Liver (tissue), 9 donors: Measurements from ENCODE around the gene ABHD16B. TPM values are rescaled to one million over a fixed set of nuclear protein-coding genes. Genes with fewer than 3 reads are reported as not detected.

Source experiments
- DNase-seq: peaks from one replicate; pipeline ENCODE4 v3.0.0-alpha.2; 2017; ENCODE audit warnings: low spot score
- H3K27ac ChIP-seq, 2 donors: one replicate each; pipeline ENCODE4 v1.7.0; 2013; ENCODE audit warnings: inconsistent platforms in 2 of 2, low read length in 2 of 2, control low read depth in 1 of 2, low read depth in 1 of 2, mild to moderate bottlenecking in 1 of 2
- H3K27me3 ChIP-seq, 4 donors: one replicate each; pipeline versions ENCODE4 v1.6.1 to v1.7.0; 2013; ENCODE audit warnings: low read length in 3 of 4, inconsistent platforms in 1 of 4, mild to moderate bottlenecking in 1 of 4, moderate library complexity in 1 of 4; ENCODE audit not compliant: control insufficient read depth in 4 of 4, insufficient read depth in 4 of 4
- H3K36me3 ChIP-seq, 4 donors: one replicate each; pipeline versions ENCODE4 v1.6.1 to v1.7.0; 2013; ENCODE audit warnings: low read length in 3 of 4, mild to moderate bottlenecking in 3 of 4, low read depth in 1 of 4, moderate library complexity in 1 of 4; ENCODE audit not compliant: control insufficient read depth in 4 of 4, insufficient read depth in 3 of 4
- H3K4me1 ChIP-seq, 4 donors: one replicate each; pipeline versions ENCODE4 v1.6.1 to v1.7.0; 2013; ENCODE audit warnings: low read length in 3 of 4, mild to moderate bottlenecking in 3 of 4, moderate library complexity in 1 of 4; ENCODE audit not compliant: control insufficient read depth in 4 of 4, insufficient read depth in 4 of 4
- H3K4me3 ChIP-seq, 3 donors: one replicate each; pipeline versions ENCODE4 v1.6.1 to v1.7.0; 2013; ENCODE audit warnings: low read length in 3 of 3, control low read depth in 1 of 3, low read depth in 1 of 3, mild to moderate bottlenecking in 1 of 3
- H3K9ac ChIP-seq, 2 donors: one replicate each; pipeline ENCODE4 v1.7.0; 2013; ENCODE audit warnings: low read length in 2 of 2, mild to moderate bottlenecking in 2 of 2, moderate library complexity in 2 of 2, control low read depth in 1 of 2, low read depth in 1 of 2
- H3K9me3 ChIP-seq, 4 donors: one replicate each; pipeline versions ENCODE4 v1.6.1 to v1.7.0; 2013; ENCODE audit warnings: low read length in 3 of 4; ENCODE audit not compliant: control insufficient read depth in 4 of 4
- CTCF ChIP-seq: fragments of 150-350 bp; IDR thresholded peaks from 2 replicates; pipeline ENCODE4 v1.5.1; 2017; ENCODE audit warnings: improper control_type of control experiment, low read depth, low read length; ENCODE audit not compliant: missing input control
- EGR1 ChIP-seq, 2 donors: IDR thresholded peaks; 2 replicates each; pipeline ENCODE4 v1.6.1; 2016 to 2018; ENCODE audit warnings: antibody characterized with exemption in 2 of 2, low read depth in 2 of 2
- FOXA1 ChIP-seq: IDR thresholded peaks from 2 replicates; pipeline ENCODE4 v1.6.1; 2016; ENCODE audit warnings: antibody characterized with exemption
- FOXA2 ChIP-seq: IDR thresholded peaks from 2 replicates; pipeline ENCODE4 v1.6.1; 2016; ENCODE audit warnings: antibody characterized with exemption
- GABPA ChIP-seq, 2 donors: IDR thresholded peaks in 1 of 2; conservative IDR thresholded peaks in 1 of 2; 2 replicates each; pipeline ENCODE4 v1.6.1; 2016; ENCODE audit warnings: antibody characterized with exemption in 2 of 2, mild to moderate bottlenecking in 1 of 2, moderate library complexity in 1 of 2
- HNF4A ChIP-seq, 2 donors: conservative IDR thresholded peaks; 2 replicates each; pipeline ENCODE4 v1.6.1; 2016; ENCODE audit warnings: antibody characterized with exemption in 2 of 2, mild to moderate bottlenecking in 2 of 2
- HNF4G ChIP-seq: IDR thresholded peaks from 2 replicates; pipeline ENCODE4 v1.6.1; 2016; ENCODE audit warnings: antibody characterized with exemption
- JUND ChIP-seq, 2 donors: IDR thresholded peaks; 2 replicates each; pipeline ENCODE4 v1.6.1; 2016; ENCODE audit warnings: antibody characterized with exemption in 2 of 2
- REST ChIP-seq: IDR thresholded peaks from 2 replicates; pipeline ENCODE4 v1.6.1; 2016; ENCODE audit warnings: antibody characterized with exemption, mild to moderate bottlenecking
- RXRA ChIP-seq, 2 donors: IDR thresholded peaks; 2 replicates each; pipeline ENCODE4 v1.6.1; 2017 to 2018; ENCODE audit warnings: antibody characterized with exemption in 2 of 2, mild to moderate bottlenecking in 1 of 2
- SP1 ChIP-seq: IDR thresholded peaks from 2 replicates; pipeline ENCODE4 v1.6.1; 2018; ENCODE audit warnings: antibody characterized with exemption, mild to moderate bottlenecking
- TAF1 ChIP-seq: conservative IDR thresholded peaks from 2 replicates; pipeline ENCODE4 v1.6.1; 2016; ENCODE audit warnings: antibody characterized with exemption, mild to moderate bottlenecking
- YY1 ChIP-seq: IDR thresholded peaks from 2 replicates; pipeline ENCODE4 v1.6.1; 2016; ENCODE audit warnings: antibody characterized with exemption, mild to moderate bottlenecking
- ZBTB33 ChIP-seq: IDR thresholded peaks from 2 replicates; pipeline ENCODE4 v1.6.1; 2016; ENCODE audit warnings: antibody characterized with exemption
- WGBS: extraction: QIAGEN DNeasy Blood & Tissue Kit; methylation state at CpG from one replicate; pipeline ENCODE4 v1.1.7; 2013; 5-methylcytosine and 5-hydroxymethylcytosine counted together
- polyA plus RNA-seq, 2 donors: library from polyadenylated mRNA; stranded (reverse) in 1 of 2; unstranded in 1 of 2; fragments of 200-250 nt in 1 of 2; fragments of >200 nt in 1 of 2; fragmentation: Nextera tagmentation in 1 of 2; extraction: Ambion mirVana in 1 of 2; gene quantifications; one replicate each; pipeline versions ENCODE4 v1.2.1 to v1.2.3, GENCODE V29; 2013 to 2015
- total RNA-seq, 2 donors: library from RNA; depleted of rRNA; stranded (reverse); fragments of >200 nt; gene quantifications; one replicate each; pipeline ENCODE4 v1.2.3, GENCODE V29; 2014
- TF ChIP-seq, protein P1 (sequence below): IDR thresholded peaks from 2 replicates; pipeline ENCODE4 v1.6.1; 2016; ENCODE audit warnings: antibody characterized with exemption
- donor health status: healthy.
- donor health status: healthy.
- donor health status: healthy.
- donor health status: healthy.
- donor health status: healthy.

Gene ABHD16B
- total and polyA plus RNA-seq, 4 donors: 0.10 TPM; not detected in 3

GRCh38 chr20:63840405-63840828 is 20.9 kb upstream of the ABHD16B start:
- Histone ChIP-seq H3K9ac (no peak overlapping the region), H3K27me3 (peaks cover 0 to 5% (median 0%) of the 10 kb centered on the region in 4 donors), H3K4me1 (peaks cover 0 to 3% (median 0%) of the 10 kb centered on the region in 4 donors), H3K36me3 (no peaks in the 10 kb centered on the region), H3K9me3 (no peaks in the 10 kb centered on the region), H3K4me3 (no peak overlapping the region), H3K27ac (no peak overlapping the region)
- no peak for TF ChIP-seq HNF4A (conservative IDR thresholded peaks at IDR 0.05)
- TF ChIP-seq JUND (IDR thresholded peaks at IDR 0.05): no peak
- TF ChIP-seq HNF4G: no peak
- TF ChIP-seq SP1: no peak
- 91% methylated on average over 11 of the region's 11 CpGs for WGBS
- no peak for DNase-seq

- Histone ChIP-seq H3K4me3 (no peak overlapping the region), H3K4me1 (peaks cover 0 to 9% (median 3%) of the 10 kb centered on the region in 4 donors), H3K9me3 (no peaks in the 10 kb centered on the region), H3K27ac (no peak overlapping the region), H3K9ac (no peak overlapping the region), H3K27me3 (peaks cover 0 to 10% (median 1%) of the 10 kb centered on the region in 4 donors), H3K36me3 (no peaks in the 10 kb centered on the region)
- TF ChIP-seq HNF4G (no peak), SP1 (no peak), EGR1 (IDR thresholded peaks at IDR 0.05; ENCODE audit: low read depth in 2 of 2) (no peak), CTCF (no peak), JUND (IDR thresholded peaks at IDR 0.05) (no peak), RXRA (IDR thresholded peaks at IDR 0.05) (no peak), TAF1 (no peak), FOXA2 (no peak), ZBTB33 (no peak), YY1 (no peak), HNF4A (conservative IDR thresholded peaks at IDR 0.05) (no peak), FOXA1 (no peak), GABPA (IDR thresholded peaks at IDR 0.05 in 1 of 2, conservative IDR thresholded peaks at IDR 0.05 in 1 of 2) (no peak), REST (no peak)
- TF ChIP-seq, protein P1, sequence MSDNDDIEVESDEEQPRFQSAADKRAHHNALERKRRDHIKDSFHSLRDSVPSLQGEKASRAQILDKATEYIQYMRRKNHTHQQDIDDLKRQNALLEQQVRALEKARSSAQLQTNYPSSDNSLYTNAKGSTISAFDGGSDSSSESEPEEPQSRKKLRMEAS: no peak
- 71% methylated on average over 9 of the region's 9 CpGs for WGBS
- DNase-seq: no peak
Measured at GRCh38 chr20:63842258-63842657, 19.0 kb upstream of the ABHD16B start.
